ENCODE results near the gene TRPV6. TPM values are rescaled to one million over a fixed set of nuclear protein-coding genes. Genes with fewer than 3 reads are reported as not detected.

Gene TRPV6
- total RNA-seq, 1 experiment from 2014 or later, result 1.7 TPM

DNA sequence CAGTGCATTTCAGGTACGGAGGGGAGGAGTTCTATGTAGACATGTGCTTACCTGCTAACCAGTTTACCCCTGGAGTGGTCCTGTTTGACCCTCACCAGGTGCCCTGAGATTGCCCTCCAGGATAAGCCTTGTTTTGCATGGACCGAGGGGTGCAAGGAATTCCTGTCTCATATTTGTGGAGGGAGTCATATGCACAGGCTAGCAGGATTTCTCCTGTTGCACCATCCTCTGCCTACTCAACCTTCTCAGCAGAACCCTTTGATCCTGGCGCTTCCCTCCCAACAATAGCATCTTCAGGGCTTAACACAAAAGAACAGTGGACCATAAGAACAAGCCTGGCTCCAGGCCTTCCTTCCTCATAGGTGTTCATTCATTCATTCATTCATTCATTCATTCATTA lies 7.2 kb downstream of the TRPV6 start (continued):
- TF ChIP-seq, protein P1, sequence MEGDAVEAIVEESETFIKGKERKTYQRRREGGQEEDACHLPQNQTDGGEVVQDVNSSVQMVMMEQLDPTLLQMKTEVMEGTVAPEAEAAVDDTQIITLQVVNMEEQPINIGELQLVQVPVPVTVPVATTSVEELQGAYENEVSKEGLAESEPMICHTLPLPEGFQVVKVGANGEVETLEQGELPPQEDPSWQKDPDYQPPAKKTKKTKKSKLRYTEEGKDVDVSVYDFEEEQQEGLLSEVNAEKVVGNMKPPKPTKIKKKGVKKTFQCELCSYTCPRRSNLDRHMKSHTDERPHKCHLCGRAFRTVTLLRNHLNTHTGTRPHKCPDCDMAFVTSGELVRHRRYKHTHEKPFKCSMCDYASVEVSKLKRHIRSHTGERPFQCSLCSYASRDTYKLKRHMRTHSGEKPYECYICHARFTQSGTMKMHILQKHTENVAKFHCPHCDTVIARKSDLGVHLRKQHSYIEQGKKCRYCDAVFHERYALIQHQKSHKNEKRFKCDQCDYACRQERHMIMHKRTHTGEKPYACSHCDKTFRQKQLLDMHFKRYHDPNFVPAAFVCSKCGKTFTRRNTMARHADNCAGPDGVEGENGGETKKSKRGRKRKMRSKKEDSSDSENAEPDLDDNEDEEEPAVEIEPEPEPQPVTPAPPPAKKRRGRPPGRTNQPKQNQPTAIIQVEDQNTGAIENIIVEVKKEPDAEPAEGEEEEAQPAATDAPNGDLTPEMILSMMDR (IDR thresholded peaks at IDR 0.05 in 2 of 3, conservative IDR thresholded peaks at IDR 0.05 in 1 of 3; ENCODE audit: borderline replicate concordance in 1 of 3, insufficient read depth in 1 of 3, low read depth in 2 of 3, low read length in 2 of 3), result no peak
- no peak for TF ChIP-seq EGR1 (IDR thresholded peaks at IDR 0.05; ENCODE audit: low read depth)
- TF ChIP-seq, protein P2, sequence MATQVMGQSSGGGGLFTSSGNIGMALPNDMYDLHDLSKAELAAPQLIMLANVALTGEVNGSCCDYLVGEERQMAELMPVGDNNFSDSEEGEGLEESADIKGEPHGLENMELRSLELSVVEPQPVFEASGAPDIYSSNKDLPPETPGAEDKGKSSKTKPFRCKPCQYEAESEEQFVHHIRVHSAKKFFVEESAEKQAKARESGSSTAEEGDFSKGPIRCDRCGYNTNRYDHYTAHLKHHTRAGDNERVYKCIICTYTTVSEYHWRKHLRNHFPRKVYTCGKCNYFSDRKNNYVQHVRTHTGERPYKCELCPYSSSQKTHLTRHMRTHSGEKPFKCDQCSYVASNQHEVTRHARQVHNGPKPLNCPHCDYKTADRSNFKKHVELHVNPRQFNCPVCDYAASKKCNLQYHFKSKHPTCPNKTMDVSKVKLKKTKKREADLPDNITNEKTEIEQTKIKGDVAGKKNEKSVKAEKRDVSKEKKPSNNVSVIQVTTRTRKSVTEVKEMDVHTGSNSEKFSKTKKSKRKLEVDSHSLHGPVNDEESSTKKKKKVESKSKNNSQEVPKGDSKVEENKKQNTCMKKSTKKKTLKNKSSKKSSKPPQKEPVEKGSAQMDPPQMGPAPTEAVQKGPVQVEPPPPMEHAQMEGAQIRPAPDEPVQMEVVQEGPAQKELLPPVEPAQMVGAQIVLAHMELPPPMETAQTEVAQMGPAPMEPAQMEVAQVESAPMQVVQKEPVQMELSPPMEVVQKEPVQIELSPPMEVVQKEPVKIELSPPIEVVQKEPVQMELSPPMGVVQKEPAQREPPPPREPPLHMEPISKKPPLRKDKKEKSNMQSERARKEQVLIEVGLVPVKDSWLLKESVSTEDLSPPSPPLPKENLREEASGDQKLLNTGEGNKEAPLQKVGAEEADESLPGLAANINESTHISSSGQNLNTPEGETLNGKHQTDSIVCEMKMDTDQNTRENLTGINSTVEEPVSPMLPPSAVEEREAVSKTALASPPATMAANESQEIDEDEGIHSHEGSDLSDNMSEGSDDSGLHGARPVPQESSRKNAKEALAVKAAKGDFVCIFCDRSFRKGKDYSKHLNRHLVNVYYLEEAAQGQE (IDR thresholded peaks at IDR 0.05; ENCODE audit: low read depth), result no peak
- no peak for TF ChIP-seq EZH2phosphoT487 (IDR thresholded peaks at IDR 0.05; ENCODE audit: borderline replicate concordance)
- no peak for TF ChIP-seq RAD21 (IDR thresholded peaks at IDR 0.05; ENCODE audit: low read depth)

DNA sequence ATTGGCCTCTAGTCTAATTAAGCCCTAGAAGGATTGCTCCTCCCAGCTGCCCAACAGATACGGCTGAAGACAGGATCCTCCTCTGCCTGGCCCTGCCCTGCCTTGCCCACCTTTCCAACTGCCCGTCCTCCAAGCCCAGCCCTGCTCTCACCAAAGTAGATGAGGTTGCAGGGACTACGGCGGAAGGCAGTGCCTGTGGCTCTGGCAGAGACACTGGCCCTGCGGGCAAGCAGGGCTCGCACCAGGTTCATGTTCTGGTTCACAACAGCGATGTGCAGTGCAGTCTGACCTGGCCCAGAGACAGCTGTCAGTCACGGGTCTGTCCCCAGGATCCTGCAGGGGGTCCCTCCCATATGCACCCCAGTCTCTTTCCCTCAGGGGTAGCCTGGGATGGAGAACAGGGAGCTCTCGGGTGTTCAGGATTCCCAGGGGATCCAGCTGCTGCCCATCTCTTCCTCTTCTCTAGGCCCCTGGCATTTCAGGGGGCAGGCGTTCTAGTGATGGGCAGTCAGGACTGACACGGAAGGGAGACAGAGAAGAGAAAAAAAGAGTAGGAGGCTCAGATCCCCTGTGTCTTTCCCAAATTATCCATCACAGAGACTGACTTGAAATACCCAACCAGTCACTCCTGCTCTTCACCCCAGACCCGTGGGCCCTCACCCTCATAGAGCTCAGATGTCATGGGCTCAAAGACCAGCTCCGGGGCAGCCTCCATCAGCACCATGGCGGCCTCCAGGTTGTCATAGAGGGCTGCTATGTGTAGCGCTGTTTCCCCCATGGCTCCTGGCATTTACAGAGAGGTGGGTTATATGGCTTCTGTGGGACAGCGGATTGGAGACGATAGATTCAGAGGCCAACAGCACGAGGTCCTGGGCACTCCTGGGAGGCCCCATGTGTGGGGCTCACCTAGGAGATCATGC lies 8.3 kb downstream of the TRPV6 start:
- ChIA-PET POLR2A (no interaction called here), RAD21 (ENCODE audit: low non-redundant PET in 1 of 2, low total read pairs in 2 of 2, uncharacterized antibody in 2 of 2, unreplicated experiment in 2 of 2) (no interaction called here), CTCF (no interaction called here)
- Histone ChIP-seq H3K27me3 (ENCODE audit: insufficient read depth, low read length) (peaks cover 6% of the 10 kb centered on the region; the same call in 1 of the 2 replicates), H3K36me3 (ENCODE audit: control insufficient read depth in 1 of 2, insufficient read depth in 2 of 2, low read length in 2 of 2) (no peaks in the 10 kb centered on the region), H3K4me1 (ENCODE audit: control insufficient read depth in 1 of 2, insufficient read depth in 2 of 2, low read length in 2 of 2) (no peaks in the 10 kb centered on the region), H3K79me2 (ENCODE audit: insufficient read depth, low read length) (no peaks in the 10 kb centered on the region), H3K9me2 (ENCODE audit: insufficient read depth) (no peaks in the 10 kb centered on the region), H3K27ac (ENCODE audit: low read depth, low read length) (no peak overlapping the region), H4K20me1 (ENCODE audit: insufficient read depth) (no peaks in the 10 kb centered on the region), H3K9ac (ENCODE audit: low read length) (no peak overlapping the region), H3K9me3 (ENCODE audit: control insufficient read depth in 1 of 2, insufficient read depth in 1 of 2, low read depth in 1 of 2, low read length in 2 of 2) (no peaks in the 10 kb centered on the region), H3K4me2 (ENCODE audit: low read length) (no peak overlapping the region), H2AFZ (ENCODE audit: low read depth, low read length, poor library complexity, severe bottlenecking) (no peak overlapping the region), H3K4me3 (replicated peaks in 1 of 2; ENCODE audit: low read depth in 1 of 2, low read length in 2 of 2) (no peak overlapping the region)
- no TSS peak for BruUV-seq (replicated peaks)
- TF ChIP-seq EZH2 (IDR thresholded peaks at IDR 0.05), result no peak
- DNase-seq (ENCODE audit: low read depth, low spot score) (no peak), ATAC-seq (no peak)
- intact Hi-C loops (cut with micrococcal nuclease), result no loop called here
